ES-I3 (cell line): ENCODE results near the gene SLC15A4.

Experiments used
- H3K36me3 ChIP-seq: 2 replicates; pipeline ENCODE4 v1.6.1; 2013; ENCODE audit warnings: mild to moderate bottlenecking, low read length, control low read depth, moderate library complexity; ENCODE audit not compliant: insufficient read depth
- H3K4me1 ChIP-seq: 2 replicates; pipeline ENCODE4 v1.6.1; 2013; ENCODE audit warnings: mild to moderate bottlenecking, control low read depth, low read length; ENCODE audit not compliant: insufficient read depth
- H3K9ac ChIP-seq: 2 replicates; pipeline ENCODE4 v1.6.1; 2013; ENCODE audit warnings: low read depth, mild to moderate bottlenecking, low read length, moderate library complexity
- H3K9me3 ChIP-seq: 2 replicates; pipeline ENCODE4 v1.6.1; 2013; ENCODE audit warnings: mild to moderate bottlenecking, low read length, moderate library complexity; ENCODE audit not compliant: control insufficient read depth, insufficient read depth

Gene SLC15A4

DNA sequence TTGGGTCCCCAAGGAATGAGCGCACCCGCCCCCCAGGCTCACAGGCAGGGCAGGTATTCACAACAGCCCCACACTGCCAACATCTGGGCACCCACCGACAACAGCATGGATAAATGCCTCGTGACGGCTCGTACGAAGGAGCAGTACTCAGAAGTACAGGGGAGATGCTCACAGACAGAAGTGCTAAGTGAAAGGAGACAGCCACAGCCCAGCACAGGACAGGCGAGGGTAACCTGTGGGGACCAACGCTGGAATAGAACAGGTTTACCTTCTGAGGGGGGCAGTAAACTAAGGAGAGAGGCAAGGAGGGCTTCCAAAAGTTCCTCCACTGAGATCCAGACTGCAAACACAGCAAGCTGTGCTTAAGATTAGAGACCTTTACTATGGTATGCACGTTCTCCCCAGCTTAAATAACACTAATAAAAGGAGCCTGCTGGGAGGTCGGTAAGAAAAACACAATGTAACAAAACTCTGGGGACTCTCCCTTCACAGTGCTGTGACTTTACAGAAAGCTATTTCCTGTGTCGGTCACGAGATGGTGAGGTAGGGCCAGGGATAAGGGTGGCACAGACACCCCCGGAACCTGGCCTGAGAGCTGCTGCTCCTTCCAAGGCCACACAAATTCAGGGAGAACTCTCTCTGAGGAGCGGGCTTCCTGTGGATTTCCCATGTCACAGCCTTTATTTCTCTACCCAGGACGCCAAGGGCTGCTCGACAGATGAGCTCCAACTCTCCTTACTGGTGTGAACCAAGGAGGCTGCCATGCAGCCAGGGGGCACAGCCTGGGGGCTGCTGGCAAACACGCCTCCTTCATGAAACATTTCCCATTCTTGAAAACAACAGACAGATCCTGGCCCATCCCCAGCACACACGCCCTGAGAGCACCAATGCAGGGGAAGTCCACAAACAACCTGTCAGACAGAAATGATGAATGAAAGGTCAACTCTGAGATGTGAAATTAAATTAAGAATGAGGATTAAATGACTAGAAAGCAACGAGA lies 26.3 kb downstream of the SLC15A4 start:
- Histone ChIP-seq H3K36me3 (peaks cover 33% of the 10 kb centered on the region), H3K4me1 (no peaks in the 10 kb centered on the region), H3K9me3 (no peaks in the 10 kb centered on the region), H3K9ac (no peak overlapping the region)

DNA sequence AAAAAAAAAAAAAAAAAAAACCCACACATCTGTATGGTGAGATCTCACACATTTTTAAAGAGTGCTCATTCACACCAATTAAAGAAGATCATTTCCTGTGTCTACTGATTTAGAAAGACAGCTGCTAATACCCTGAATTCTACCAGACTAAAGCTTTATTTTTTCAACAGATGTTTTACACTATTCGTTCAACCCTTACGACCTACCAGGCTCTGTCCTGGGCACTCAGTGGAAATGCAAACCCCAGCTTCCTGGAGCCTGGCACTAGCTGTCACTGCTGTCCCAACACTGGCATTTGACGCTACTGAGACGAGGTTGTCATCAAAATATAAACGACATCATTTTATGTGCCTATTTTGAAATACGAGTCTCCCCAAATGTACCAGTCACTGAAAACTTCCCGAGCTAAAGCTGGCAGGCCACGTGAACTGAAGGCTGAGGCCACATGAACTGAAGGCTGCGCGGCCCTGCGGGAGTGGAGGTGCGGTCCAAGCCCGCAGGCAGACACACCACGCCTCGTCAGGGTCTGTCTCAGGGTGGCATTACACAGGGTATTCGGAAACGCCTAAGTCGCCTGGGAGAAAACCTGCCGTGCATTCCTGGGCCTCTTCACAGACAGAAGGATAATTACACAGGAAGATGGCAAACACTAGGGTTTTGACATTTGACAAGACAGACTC lies 27.2 kb downstream of the SLC15A4 start:
- Histone ChIP-seq H3K9me3 (no peaks in the 10 kb centered on the region), H3K9ac (no peak overlapping the region), H3K36me3 (peaks cover 35% of the 10 kb centered on the region), H3K4me1 (no peaks in the 10 kb centered on the region)

DNA sequence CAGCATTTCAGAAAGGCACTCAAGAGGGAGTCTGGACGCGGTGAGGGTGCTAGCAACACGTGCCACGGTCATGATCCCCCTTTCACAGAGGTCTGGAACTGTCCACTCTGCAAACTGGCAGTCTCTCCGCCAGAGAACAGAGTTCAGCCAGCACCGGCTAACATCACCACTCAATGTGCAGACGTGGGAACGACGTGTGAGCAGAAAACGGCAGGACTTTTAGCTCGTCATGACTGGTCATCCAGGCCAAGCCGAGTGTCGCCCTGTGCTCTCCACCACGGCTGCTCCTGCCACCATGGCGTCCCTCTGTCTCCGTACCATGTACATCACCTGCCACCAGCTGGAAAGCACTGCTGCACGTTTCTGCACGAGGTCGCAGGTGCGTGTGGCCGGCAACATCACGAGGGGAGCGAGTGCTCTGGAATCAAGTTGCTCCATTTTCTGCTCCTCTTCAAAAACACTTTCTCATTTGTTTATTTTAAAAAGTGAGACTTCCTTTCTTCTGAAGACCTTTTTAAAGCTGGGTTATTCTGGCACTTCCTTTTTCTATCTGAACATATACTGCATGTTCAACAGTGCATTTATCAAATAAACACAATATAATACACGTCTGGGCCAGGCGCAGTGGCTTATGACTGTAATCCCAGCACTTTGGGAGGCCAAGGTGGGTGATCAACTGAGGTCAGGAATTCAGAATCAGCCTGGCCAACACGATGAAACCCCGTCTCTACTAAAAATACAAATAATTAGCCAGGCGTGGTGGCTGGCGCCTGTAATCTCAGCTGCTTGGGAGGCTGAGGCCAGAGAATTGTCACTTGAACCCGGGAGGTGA lies 28.0 kb downstream of the SLC15A4 start:
- Histone ChIP-seq H3K9me3 (no peaks in the 10 kb centered on the region), H3K36me3 (peaks cover 35% of the 10 kb centered on the region), H3K4me1 (no peaks in the 10 kb centered on the region), H3K9ac (no peak overlapping the region)

DNA sequence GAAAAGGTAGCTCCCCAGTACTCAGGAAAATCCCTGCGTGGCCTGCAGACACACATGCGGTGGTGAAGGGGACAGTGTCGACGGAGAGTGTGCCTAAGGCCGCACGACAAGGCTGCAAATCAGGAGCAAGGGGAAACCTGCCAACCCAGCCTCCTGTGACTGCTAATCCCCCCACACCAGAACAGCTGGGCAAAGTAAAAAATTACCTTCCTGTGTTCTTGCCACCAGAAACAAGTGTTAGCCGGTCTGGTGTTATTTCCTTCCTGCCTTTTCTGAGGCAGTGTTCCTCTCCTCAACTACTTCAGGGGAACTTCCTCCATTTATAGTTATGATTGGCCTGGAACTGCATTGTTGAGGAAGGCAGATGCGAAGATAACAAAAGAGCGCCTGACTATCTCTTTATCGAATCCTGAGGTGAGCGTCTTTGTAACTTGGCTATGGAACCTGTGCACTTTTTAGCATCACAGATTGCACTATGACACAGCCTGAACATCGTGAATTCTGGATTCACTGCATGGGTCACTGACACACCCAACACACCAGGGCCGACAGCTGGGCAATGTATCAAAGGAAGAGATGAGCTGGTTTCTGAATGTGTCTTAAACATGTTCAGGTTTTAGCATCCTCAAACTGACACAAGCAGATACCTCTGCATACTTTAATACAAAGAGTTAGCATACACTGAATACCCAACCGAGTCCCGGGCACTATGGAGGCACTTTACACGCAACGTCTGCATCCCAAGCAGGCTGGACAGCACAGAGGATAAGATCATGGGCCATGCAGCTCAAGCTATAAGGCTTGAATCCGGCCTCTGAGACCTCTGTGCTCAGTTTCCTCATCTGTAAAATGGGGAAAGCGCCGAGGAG lies 28.9 kb downstream of the SLC15A4 start:
- Histone ChIP-seq H3K36me3 (peaks cover 30% of the 10 kb centered on the region), H3K4me1 (no peaks in the 10 kb centered on the region), H3K9ac (no peak overlapping the region), H3K9me3 (no peaks in the 10 kb centered on the region)

DNA sequence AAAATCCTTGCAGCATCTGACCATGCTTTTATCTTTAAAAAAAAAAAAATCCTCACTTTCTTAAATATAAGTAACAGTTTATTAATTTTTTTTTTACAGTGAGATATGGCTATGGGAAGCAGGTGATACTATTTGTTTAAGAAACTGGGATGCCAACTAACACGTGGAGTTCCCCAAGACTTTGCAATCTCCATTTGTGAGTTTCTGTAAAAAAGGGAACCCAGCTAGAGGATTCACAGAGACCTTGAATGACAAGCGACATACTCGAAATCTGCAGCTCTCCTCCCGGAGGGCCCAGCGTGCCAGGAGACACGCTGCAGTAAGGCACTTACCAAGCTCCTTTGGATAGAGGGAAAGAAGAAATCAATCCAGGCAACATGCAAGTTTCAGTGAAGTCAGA lies 30.1 kb downstream of the SLC15A4 start:
- Histone ChIP-seq H3K9ac (no peak overlapping the region), H3K9me3 (no peaks in the 10 kb centered on the region), H3K4me1 (no peaks in the 10 kb centered on the region), H3K36me3 (peaks cover 30% of the 10 kb centered on the region)

DNA sequence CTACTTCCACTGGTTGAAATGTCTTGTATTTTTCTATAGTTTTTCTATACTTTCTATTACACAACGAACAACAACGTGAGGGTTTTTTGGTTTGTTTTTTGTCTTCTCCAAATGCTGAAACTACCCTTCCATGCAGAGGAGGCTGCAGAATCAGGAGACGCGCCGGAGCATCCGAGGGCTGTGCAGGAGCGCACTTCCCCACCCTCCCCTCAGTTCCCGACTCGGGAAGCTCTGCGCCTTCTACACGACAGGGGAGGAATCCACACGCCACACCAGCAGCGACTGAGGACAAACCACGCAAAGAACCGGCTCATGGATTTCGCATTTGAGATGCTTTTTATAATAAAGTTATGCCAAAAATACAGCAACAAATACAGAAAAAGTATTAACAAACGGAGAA lies 30.9 kb downstream of the SLC15A4 start:
- Histone ChIP-seq H3K4me1 (no peaks in the 10 kb centered on the region), H3K9ac (no peak overlapping the region), H3K36me3 (peaks cover 22% of the 10 kb centered on the region; the same call in 1 of the 2 replicates), H3K9me3 (no peaks in the 10 kb centered on the region)

DNA sequence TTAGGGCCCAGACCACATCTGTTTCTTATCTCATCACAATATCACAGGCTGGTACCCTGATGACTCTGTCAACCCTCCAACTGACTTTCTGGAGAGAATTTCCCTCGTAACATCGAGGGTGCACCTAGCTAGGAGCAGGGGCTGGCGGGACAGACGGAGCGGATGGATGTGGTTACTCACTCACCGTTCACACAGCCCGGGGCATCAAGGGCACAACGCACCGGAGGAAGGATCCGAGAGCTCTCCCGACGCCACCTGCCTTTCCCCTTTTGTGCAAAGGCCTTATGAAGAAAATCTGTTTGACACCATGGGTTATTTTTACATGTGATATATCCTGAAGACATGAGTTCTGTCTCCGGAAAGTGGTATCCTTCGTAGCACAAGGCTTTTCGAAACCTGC lies 31.4 kb downstream of the SLC15A4 start:
- Histone ChIP-seq H3K36me3 (peaks cover 17% of the 10 kb centered on the region; the same call in 1 of the 2 replicates), H3K9me3 (no peaks in the 10 kb centered on the region), H3K9ac (no peak overlapping the region), H3K4me1 (no peaks in the 10 kb centered on the region)

DNA sequence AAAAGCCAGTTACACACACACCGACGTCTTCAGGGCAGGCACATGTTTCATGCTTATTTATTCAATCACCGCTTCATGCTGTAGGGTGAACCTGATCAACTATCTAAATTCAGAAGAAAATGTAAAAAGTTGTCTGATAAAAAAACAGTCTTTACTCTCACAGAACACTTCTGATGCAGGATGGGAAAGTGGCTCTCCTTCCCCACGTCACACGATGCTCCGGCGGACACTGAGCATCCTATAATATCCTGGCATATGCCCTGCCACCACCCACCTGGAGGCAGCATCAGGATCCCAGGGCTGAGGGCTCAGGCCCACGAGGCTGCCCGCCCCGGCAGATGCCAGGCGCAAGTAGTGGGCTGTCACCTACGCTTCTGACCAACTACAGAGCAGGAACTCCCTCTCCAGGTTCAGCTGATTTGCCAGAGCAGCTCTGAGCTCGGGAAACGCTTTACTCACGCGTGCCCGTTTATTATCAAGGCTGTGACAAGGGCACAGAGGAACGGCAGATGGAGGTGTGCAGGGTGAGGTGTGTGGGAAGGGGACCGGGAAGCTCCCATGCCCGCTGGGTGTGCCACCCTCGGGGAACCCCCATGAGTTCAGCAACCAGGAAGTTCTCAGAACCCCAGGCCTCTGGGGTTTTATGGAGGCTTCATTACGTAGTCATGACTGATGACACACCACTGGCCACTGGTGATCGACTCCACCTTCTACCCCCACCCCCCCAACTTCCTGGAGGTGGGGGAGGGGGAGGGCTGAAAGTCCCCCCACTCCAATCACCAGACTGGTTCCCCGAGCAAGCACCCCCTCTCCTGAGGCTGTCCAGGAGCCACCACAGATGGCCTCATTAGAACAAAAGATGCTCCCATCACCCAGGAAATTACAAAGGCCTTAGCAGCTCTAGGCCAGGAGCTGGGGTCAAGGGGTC lies 32.1 kb downstream of the SLC15A4 start:
- H3K36me3 ChIP-seq: peaks cover 17% of the 10 kb centered on the region; the same call in 1 of the 2 replicates
- H3K9ac ChIP-seq: no peak overlapping the region
- H3K9me3 ChIP-seq: no peaks in the 10 kb centered on the region

DNA sequence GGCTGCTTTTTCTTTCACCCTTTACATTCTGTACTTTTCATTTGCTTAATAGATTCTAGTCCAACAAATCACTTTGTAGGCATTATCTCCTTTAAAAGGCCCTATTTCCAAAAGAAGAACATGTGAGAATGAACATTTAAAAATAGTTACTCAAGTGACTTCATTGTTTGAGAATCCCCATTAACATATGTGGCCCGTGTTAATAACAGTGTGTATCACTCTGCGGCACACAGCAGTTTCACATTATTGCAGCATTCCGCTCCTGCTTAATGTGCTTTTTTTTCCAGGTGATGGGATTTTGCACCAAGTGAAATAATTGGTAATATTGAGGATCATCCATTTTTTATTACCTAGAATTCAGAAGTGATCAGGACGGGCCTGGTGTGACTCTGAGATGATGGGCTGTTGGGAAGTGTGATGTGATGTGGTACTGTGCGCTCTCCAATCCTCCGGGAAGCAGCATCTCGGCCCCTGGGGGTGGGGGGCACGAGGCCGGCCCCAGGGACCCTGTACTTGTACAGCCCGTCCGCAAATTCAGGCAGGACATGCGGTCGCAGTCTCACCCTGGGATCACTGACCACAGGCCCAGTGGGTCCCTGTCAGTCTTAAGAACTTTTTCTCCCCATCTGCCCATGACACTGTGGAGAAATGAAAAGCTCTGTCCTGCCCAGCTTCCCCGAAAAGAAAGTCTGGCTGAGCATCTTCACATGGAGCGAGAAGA lies 32.9 kb downstream of the SLC15A4 start:
- H3K9me3 ChIP-seq: no peaks in the 10 kb centered on the region
- no peak overlapping the region for H3K9ac ChIP-seq
- H3K36me3 ChIP-seq: peaks cover 17% of the 10 kb centered on the region; the same call in 1 of the 2 replicates
- H3K4me1 ChIP-seq: no peaks in the 10 kb centered on the region

More for the DNA sequence above, 32.1 kb downstream of the SLC15A4 start:
- H3K4me1 ChIP-seq: no peaks in the 10 kb centered on the region

DNA sequence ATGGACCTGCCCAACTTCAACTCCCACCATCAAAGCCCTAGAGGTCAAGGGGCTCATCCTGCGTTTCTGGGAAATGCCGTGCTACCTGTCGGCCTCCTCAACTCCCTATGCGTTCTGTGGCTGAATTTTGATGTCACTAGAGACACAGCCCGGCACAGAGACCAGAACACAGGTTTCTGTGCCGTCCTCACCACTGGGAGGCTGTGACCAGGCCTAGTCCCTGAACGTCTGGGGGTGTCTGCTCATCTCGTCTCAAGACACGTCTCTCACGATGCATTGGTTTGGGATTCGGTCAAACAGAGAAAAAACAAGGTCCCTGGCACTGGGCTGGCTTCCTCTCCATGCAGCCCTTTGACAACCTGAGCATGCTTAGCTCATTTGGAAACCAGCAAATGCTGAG lies 33.5 kb downstream of the SLC15A4 start:
- no peaks in the 10 kb centered on the region for H3K4me1 ChIP-seq
- no peak overlapping the region for H3K9ac ChIP-seq
- peaks cover 13% of the 10 kb centered on the region; the same call in 1 of the 2 replicates for H3K36me3 ChIP-seq
- H3K9me3 ChIP-seq: no peaks in the 10 kb centered on the region

DNA sequence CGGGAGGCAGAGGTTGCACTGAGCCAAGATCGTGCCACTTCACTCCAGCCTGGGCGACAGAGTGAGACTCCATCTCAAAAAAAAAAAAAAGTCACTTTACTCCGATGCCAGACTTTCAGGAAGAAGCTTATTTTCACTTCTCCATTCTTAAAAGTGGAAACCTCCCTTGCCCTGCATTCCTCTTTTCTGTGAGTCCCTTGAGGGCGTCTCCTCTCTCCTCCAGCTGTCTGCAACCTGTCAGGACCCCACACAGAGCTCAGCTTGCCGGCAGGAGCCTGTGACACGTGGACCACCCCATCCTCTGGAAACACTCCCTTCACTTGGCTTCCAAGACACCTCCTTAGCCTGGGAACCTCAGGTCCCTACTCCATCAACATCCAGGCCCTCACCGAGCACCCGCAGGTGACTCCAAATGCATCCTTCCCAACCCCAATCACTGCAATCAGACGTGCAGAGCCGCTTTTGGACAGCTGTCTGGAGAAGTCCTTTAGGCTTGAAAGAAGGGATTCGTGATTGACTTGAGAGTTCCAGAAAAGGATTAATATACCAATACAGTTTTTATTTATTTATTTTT lies 34.3 kb downstream of the SLC15A4 start:
- Histone ChIP-seq H3K9me3 (no peaks in the 10 kb centered on the region), H3K36me3 (peaks cover 9% of the 10 kb centered on the region; the same call in 1 of the 2 replicates), H3K9ac (no peak overlapping the region), H3K4me1 (no peaks in the 10 kb centered on the region)

DNA sequence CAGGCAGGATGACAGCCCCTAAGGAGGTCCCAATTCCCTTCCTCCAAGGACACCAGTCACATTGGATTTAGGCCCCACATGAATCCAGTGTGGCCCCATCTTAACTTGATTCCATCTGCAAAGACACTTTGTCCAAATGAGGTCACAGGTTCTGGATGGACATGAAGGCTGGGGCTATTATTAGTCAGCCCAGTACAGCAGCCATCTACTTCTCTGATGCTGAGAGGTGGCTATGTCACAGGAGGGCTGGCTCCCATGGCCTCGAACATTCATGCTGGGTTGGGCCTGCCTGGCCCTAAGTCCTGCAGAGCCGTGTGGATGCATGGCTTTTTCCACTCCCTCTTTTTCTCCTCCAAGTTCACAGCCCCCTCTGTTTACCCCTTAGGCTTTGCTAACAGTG lies 35.9 kb downstream of the SLC15A4 start:
- Histone ChIP-seq H3K9ac (no peak overlapping the region), H3K4me1 (no peaks in the 10 kb centered on the region), H3K9me3 (no peaks in the 10 kb centered on the region), H3K36me3 (peaks cover 5% of the 10 kb centered on the region; the same call in 1 of the 2 replicates)
